Vagina (tissue), 2 donors: ENCODE data around the gene RPL27. TPM values are rescaled to one million over a fixed set of nuclear protein-coding genes. Genes with fewer than 3 reads are reported as not detected.
"Not testable (repeated sequence)": the region's sequence is repeated elsewhere in the genome, so short reads cannot be mapped to it uniquely, and the experiment has no call there.

Experiments
- DNase-seq, 2 donors: peaks; one replicate each; pipeline ENCODE4 v3.0.0-alpha.2; 2017; ENCODE audit errors: extremely low spot score in 2 of 2
- H3K27ac ChIP-seq: fragments of 200-600 bp; sonication (generic); one replicate; pipeline ENCODE4 v1.5.1; 2019
- H3K27me3 ChIP-seq: fragments of 200-600 bp; sonication (generic); one replicate; pipeline ENCODE4 v1.5.1; 2019
- H3K36me3 ChIP-seq, 2 donors: fragments of 200-600 bp; sonication (generic); one replicate each; pipeline ENCODE4 v1.5.1; 2017 to 2019
- H3K4me1 ChIP-seq: fragments of 200-600 bp; sonication (generic); one replicate; pipeline ENCODE4 v1.5.1; 2019
- H3K4me3 ChIP-seq, 2 donors: fragments of 200-600 bp; sonication (generic); 1 replicate in 1 of 2; 2 replicates in 1 of 2; pipeline ENCODE4 v1.5.1; 2016 to 2019
- H3K9me3 ChIP-seq: fragments of 200-600 bp; sonication (generic); one replicate; pipeline ENCODE4 v1.5.1; 2019
- CTCF ChIP-seq, 3 experiments: fragments of 450-650 bp in 2 of 3; fragments of 200-600 bp in 1 of 3; sonication (generic) in 1 of 3; IDR thresholded peaks; one replicate each; pipeline ENCODE4 v1.5.1; 2017 to 2019; ENCODE audit warnings: antibody characterized with exemption in 3 of 3, mild to moderate bottlenecking in 2 of 3, moderate library complexity in 2 of 3
- POLR2A ChIP-seq, 2 donors: fragments of 450-650 bp; IDR thresholded peaks; one replicate each; pipeline ENCODE4 v1.6.1; 2017; ENCODE audit warnings: antibody characterized with exemption in 2 of 2, mild to moderate bottlenecking in 2 of 2, moderate library complexity in 2 of 2
- POLR2AphosphoS5 ChIP-seq, 2 donors: sonication (generic); formaldehyde crosslinking; IDR thresholded peaks; one replicate each; pipeline ENCODE4 v1.9.0; 2017; ENCODE audit warnings: antibody characterized with exemption in 2 of 2, mild to moderate bottlenecking in 2 of 2, low read depth in 1 of 2; ENCODE audit not compliant: insufficient read depth in 1 of 2
- intact Hi-C: fragments of 100-400 bp; cut with DNase I; formaldehyde crosslinking; loops from one replicate; pipeline ENCODE4 v1.15.1; 2023
- total RNA-seq: library from RNA; depleted of rRNA; stranded (reverse); fragments of >200 nt; gene quantifications from one replicate; pipeline ENCODE4 v1.2.3, GENCODE V29; 2016

RPL27 gene
- total RNA-seq, 1 donor from 2014 or later, result 1,982 TPM

- no peaks in the 10 kb centered on the region for H3K27me3 ChIP-seq
- H3K9me3 ChIP-seq, result no peaks in the 10 kb centered on the region
- H3K4me1 ChIP-seq, result peaks cover 9% of the 10 kb centered on the region
- no peak for TF ChIP-seq CTCF (IDR thresholded peaks at IDR 0.05)
- no peak for TF ChIP-seq POLR2A (IDR thresholded peaks at IDR 0.05)
- no peak for TF ChIP-seq POLR2AphosphoS5 (IDR thresholded peaks at IDR 0.05; ENCODE audit: insufficient read depth in 1 of 2, low read depth in 1 of 2)
- intact Hi-C loops, result no loop called here
- no peak overlapping the region for H3K4me3 ChIP-seq
- no peaks in the 10 kb centered on the region for H3K36me3 ChIP-seq
- H3K27ac ChIP-seq, result no peak overlapping the region
- DNase-seq, result no peak
Measured at GRCh38 chr17:42967925-42968324, 30.3 kb upstream of the RPL27 start.

DNA sequence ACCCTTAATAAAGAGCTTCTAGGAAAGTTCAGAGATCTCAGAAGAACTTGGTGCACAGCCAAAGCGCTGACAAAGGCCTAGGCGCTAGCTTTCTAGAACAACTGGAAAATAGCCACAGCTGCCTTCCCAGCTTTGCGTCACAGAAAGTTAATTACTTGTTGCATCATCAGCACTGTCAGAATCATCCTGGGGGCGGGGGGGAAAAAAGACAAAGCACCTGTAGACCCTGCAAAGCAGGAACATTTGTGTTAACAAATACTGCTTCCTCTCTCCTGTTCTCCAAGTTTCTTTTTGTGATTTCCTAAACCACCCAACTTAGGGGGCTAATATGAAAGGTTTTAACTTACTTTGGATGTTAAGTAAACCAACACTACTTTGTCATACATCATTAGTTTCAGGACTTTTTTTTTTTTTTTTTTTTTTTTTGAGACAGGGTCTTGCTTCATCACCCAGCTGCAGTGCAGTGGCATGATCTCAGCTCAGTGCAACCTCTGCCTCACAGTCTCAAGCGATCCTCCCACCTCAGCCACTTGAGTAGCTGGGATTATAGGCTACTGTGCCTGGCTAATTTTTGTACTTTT, 29.1 kb upstream of the RPL27 start:
- H3K36me3 ChIP-seq, result no peaks in the 10 kb centered on the region
- TF ChIP-seq POLR2AphosphoS5 (IDR thresholded peaks at IDR 0.05; ENCODE audit: insufficient read depth in 1 of 2, low read depth in 1 of 2) (no peak), CTCF (IDR thresholded peaks at IDR 0.05) (no peak), POLR2A (IDR thresholded peaks at IDR 0.05) (no peak)
- intact Hi-C loops, result no loop called here
- no peaks in the 10 kb centered on the region for H3K9me3 ChIP-seq
- H3K4me3 ChIP-seq, result no peak overlapping the region
- H3K4me1 ChIP-seq, result no peaks in the 10 kb centered on the region
- no peaks in the 10 kb centered on the region for H3K27me3 ChIP-seq
- no peak overlapping the region for H3K27ac ChIP-seq
- no peak for DNase-seq

DNA sequence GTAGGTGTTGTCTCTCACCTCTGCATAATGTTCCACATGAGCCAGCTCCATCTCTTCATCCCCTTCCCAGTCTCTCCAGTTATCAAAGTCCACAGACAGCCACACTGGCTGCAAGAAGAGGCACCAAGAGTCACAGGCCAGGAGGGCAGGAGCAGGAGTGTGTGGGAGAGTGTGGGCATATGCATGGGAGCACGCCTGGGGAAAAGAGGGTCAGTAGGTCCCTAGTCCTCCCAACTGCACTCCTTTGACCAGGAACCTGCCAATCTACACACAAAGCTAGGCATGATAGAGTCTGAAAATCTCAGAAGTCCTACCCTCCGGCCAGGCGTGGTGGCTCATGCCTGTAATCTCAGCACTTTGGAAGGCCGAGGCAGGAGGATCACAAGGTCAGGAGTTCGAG, 26.6 kb upstream of the RPL27 start:
- DNase-seq, result no peak
- Histone ChIP-seq H3K36me3 (no peaks in the 10 kb centered on the region), H3K27me3 (no peaks in the 10 kb centered on the region), H3K4me1 (no peaks in the 10 kb centered on the region), H3K4me3 (no peak overlapping the region), H3K9me3 (no peaks in the 10 kb centered on the region), H3K27ac (no peak overlapping the region)
- intact Hi-C loops, result no loop called here
- TF ChIP-seq POLR2AphosphoS5 (IDR thresholded peaks at IDR 0.05; ENCODE audit: insufficient read depth in 1 of 2, low read depth in 1 of 2) (no peak), CTCF (IDR thresholded peaks at IDR 0.05) (no peak), POLR2A (IDR thresholded peaks at IDR 0.05) (no peak)

- H3K27me3 ChIP-seq, H3K4me3 ChIP-seq, intact Hi-C loops, H3K27ac ChIP-seq, H3K4me1 ChIP-seq, H3K9me3 ChIP-seq, DNase-seq, H3K36me3 ChIP-seq: not testable (repeated sequence)
Measured at GRCh38 chr17:42973323-42973722, 24.9 kb upstream of the RPL27 start.

GRCh38 chr17:42975265-42975664, 23.0 kb upstream of the RPL27 start:
- intact Hi-C loops, result no loop called here
- Histone ChIP-seq H3K4me3 (no peak overlapping the region), H3K4me1 (peaks cover 9% of the 10 kb centered on the region), H3K27me3 (no peaks in the 10 kb centered on the region), H3K27ac (no peak overlapping the region), H3K36me3 (no peaks in the 10 kb centered on the region), H3K9me3 (no peaks in the 10 kb centered on the region)
- DNase-seq, result no peak
- TF ChIP-seq POLR2A (IDR thresholded peaks at IDR 0.05) (no peak), POLR2AphosphoS5 (IDR thresholded peaks at IDR 0.05; ENCODE audit: insufficient read depth in 1 of 2, low read depth in 1 of 2) (no peak), CTCF (IDR thresholded peaks at IDR 0.05) (no peak)

DNA sequence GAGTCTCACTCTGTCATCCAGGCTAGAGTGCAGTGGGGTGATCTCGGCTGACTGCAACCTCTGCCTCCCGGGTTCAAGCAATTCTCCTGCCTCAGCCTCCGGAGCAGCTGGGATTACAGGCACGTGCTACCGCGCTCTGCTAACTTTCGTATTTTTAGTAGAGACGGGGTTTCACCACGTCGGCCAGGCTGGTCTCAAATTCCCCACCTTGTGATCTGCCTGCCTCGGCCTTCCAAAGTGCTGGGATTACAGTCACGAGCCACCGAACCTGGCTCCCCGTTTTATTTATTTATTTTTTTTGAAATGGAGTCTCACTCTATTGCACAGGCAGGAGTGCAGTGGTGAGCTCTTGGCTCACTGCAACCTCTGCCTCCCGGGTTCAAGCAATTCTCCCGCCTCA, 22.5 kb upstream of the RPL27 start:
- intact Hi-C loops, H3K9me3 ChIP-seq, H3K4me3 ChIP-seq, H3K27ac ChIP-seq, DNase-seq, H3K27me3 ChIP-seq, H3K36me3 ChIP-seq: not testable (repeated sequence)
- H3K4me1 ChIP-seq, result peaks cover 10% of the 10 kb centered on the region
